OCI-M2 (cell line): ENCODE measurements around the gene SPCS2.
A peak's percentile ranks its signal among the peaks of the same experiment; 100 is the strongest.
"Not testable (repeated sequence)": the region's sequence is repeated elsewhere in the genome, so short reads cannot be mapped to it uniquely, and the experiment has no call there.

ENCODE experiments used
- DNase-seq: peaks from one replicate; lab custom pipeline; 2025; ENCODE audit not compliant: unreplicated experiment; lab: John Stamatoyannopoulos, UW

Gene SPCS2

GRCh38 chr11:74949753-74950137 is 679 bp downstream of the SPCS2 start:
- no peak for DNase-seq

GRCh38 chr11:74950374-74950969 is 1.4 kb downstream of the SPCS2 start:
- no peak for DNase-seq

- no peak for DNase-seq
Observed at GRCh38 chr11:74951226-74951625, 2.2 kb downstream of the SPCS2 start.

GRCh38 chr11:74952752-74953151 is 3.7 kb downstream of the SPCS2 start:
- no peak for DNase-seq

GRCh38 chr11:74953451-74953850 is 4.4 kb downstream of the SPCS2 start:
- no peak for DNase-seq

- no peak for DNase-seq
Observed at GRCh38 chr11:74954199-74954598, 5.1 kb downstream of the SPCS2 start.

GRCh38 chr11:74956397-74957015 is 7.4 kb downstream of the SPCS2 start:
- DNase-seq: no peak

GRCh38 chr11:74957937-74958629 is 9.0 kb downstream of the SPCS2 start:
- DNase-seq: no peak

- not testable (repeated sequence) for DNase-seq
Observed at GRCh38 chr11:74960128-74960527, 11.1 kb downstream of the SPCS2 start.

- DNase-seq: no peak
Observed at GRCh38 chr11:74966651-74967050, 17.6 kb downstream of the SPCS2 start.

- DNase-seq: no peak
Observed at GRCh38 chr11:74970852-74971395, 21.9 kb downstream of the SPCS2 start.

GRCh38 chr11:74971424-74971823 is 22.4 kb downstream of the SPCS2 start:
- no peak for DNase-seq

- DNase-seq: no peak
Observed at GRCh38 chr11:74978041-74978440, 29.0 kb downstream of the SPCS2 start.

GRCh38 chr11:74980634-74981033 is 31.6 kb downstream of the SPCS2 start:
- DNase-seq: no peak

GRCh38 chr11:74981888-74982287 is 32.8 kb downstream of the SPCS2 start:
- DNase-seq: no peak

- DNase-seq: no peak
Observed at GRCh38 chr11:74984070-74984469, 35.0 kb downstream of the SPCS2 start.

GRCh38 chr11:74984730-74985129 is 35.7 kb downstream of the SPCS2 start:
- no peak for DNase-seq

GRCh38 chr11:74988541-74989259 is 39.6 kb downstream of the SPCS2 start, which contains the start of gene NEU3:
NEU3 (plus strand) TSS chr11:74988933; CDS start chr11:74989061, 128 bp downstream.
- peak; percentile 41 for DNase-seq

GRCh38 chr11:74989260-74989638 is 40.2 kb downstream of the SPCS2 start:
- no peak for DNase-seq

- DNase-seq: not testable (repeated sequence)
Observed at GRCh38 chr11:74990150-74990549, 41.1 kb downstream of the SPCS2 start.

- no peak for DNase-seq
Observed at GRCh38 chr11:74990941-74991340, 41.9 kb downstream of the SPCS2 start.
